ENCODE results near the gene IL31RA.

Gene IL31RA

GRCh38 chr5:55821731-55822512, 29.2 kb upstream of the IL31RA start:
- Mint-ChIP-seq H3K27me3 (ENCODE audit: low read depth) (no peaks in the 10 kb centered on the region), H3K4me3 (no peak overlapping the region), H3K27ac (no peak overlapping the region), H3K9me3 (no peaks in the 10 kb centered on the region), H3K4me1 (no peaks in the 10 kb centered on the region), H3K36me3 (ENCODE audit: low read depth) (no peaks in the 10 kb centered on the region)
- no peak for TF ChIP-seq CTCF (IDR thresholded peaks at IDR 0.05; ENCODE audit: unreplicated experiment in 3 of 3)

- H3K36me3 Mint-ChIP-seq (ENCODE audit: low read depth) = no peaks in the 10 kb centered on the region
- TF ChIP-seq CTCF (IDR thresholded peaks at IDR 0.05; ENCODE audit: unreplicated experiment in 3 of 3) = no peak
- no peak overlapping the region for H3K4me3 Mint-ChIP-seq
- no peak overlapping the region for H3K27ac Mint-ChIP-seq
- no peaks in the 10 kb centered on the region for H3K4me1 Mint-ChIP-seq
- no peaks in the 10 kb centered on the region for H3K27me3 Mint-ChIP-seq (ENCODE audit: low read depth)
- H3K9me3 Mint-ChIP-seq = no peaks in the 10 kb centered on the region
Observed at GRCh38 chr5:55823151-55823796, 27.9 kb upstream of the IL31RA start.

GRCh38 chr5:55829956-55830355, 21.2 kb upstream of the IL31RA start:
- H3K36me3 Mint-ChIP-seq (ENCODE audit: low read depth) = no peaks in the 10 kb centered on the region
- peaks cover 3% of the 10 kb centered on the region for H3K27me3 Mint-ChIP-seq (ENCODE audit: low read depth)
- TF ChIP-seq CTCF (IDR thresholded peaks at IDR 0.05; ENCODE audit: unreplicated experiment in 3 of 3) = no peak
- H3K9me3 Mint-ChIP-seq = peaks cover 8% of the 10 kb centered on the region
- H3K4me3 Mint-ChIP-seq = no peak overlapping the region
- H3K27ac Mint-ChIP-seq = no peak overlapping the region
- peaks cover 5% of the 10 kb centered on the region for H3K4me1 Mint-ChIP-seq

- Mint-ChIP-seq H3K9me3 (peaks cover 8% of the 10 kb centered on the region), H3K27ac (no peak overlapping the region), H3K4me3 (no peak overlapping the region), H3K36me3 (ENCODE audit: low read depth) (no peaks in the 10 kb centered on the region), H3K27me3 (ENCODE audit: low read depth) (peaks cover 3% of the 10 kb centered on the region), H3K4me1 (peaks cover 5% of the 10 kb centered on the region)
- TF ChIP-seq CTCF (IDR thresholded peaks at IDR 0.05; ENCODE audit: unreplicated experiment in 3 of 3) = no peak
Observed at GRCh38 chr5:55832446-55832845, 18.7 kb upstream of the IL31RA start.

- Mint-ChIP-seq H3K36me3 (ENCODE audit: low read depth) (no peaks in the 10 kb centered on the region), H3K27ac (no peak overlapping the region), H3K27me3 (ENCODE audit: low read depth) (no peaks in the 10 kb centered on the region), H3K4me1 (no peaks in the 10 kb centered on the region), H3K9me3 (peaks cover 8% of the 10 kb centered on the region), H3K4me3 (no peak overlapping the region)
- no peak for TF ChIP-seq CTCF (IDR thresholded peaks at IDR 0.05; ENCODE audit: unreplicated experiment in 3 of 3)
Observed at GRCh38 chr5:55836191-55836590, 15.0 kb upstream of the IL31RA start.

- no peak overlapping the region for H3K4me3 Mint-ChIP-seq
- no peak for TF ChIP-seq CTCF (IDR thresholded peaks at IDR 0.05; ENCODE audit: unreplicated experiment in 3 of 3)
- H3K4me1 Mint-ChIP-seq = no peaks in the 10 kb centered on the region
- no peaks in the 10 kb centered on the region for H3K36me3 Mint-ChIP-seq (ENCODE audit: low read depth)
- H3K27ac Mint-ChIP-seq = no peak overlapping the region
- H3K9me3 Mint-ChIP-seq = peaks cover 8% of the 10 kb centered on the region
- no peaks in the 10 kb centered on the region for H3K27me3 Mint-ChIP-seq (ENCODE audit: low read depth)
Observed at GRCh38 chr5:55841976-55842375, 9.2 kb upstream of the IL31RA start.
